Ramos (cell line): Measurements from ENCODE around the gene FFAR2.
"Not testable (repeated sequence)": the region's sequence is repeated elsewhere in the genome, so short reads cannot be mapped to it uniquely, and the experiment has no call there.

Experiments
- in situ Hi-C: fragments of 300-500 bp; cut with MboI; formaldehyde crosslinking; loops from one replicate; pipeline ENCODE4 v1.14.3; 2022; ENCODE audit warnings: low sequenced_read_pairs; ENCODE audit not compliant: unreplicated experiment

The FFAR2 gene

GRCh38 chr19:35447606-35448469 is at the start of gene FFAR2:
FFAR2 (plus strand) TSS chr19:35448257; CDS start chr19:35449715, 1,458 bp downstream.
- in situ Hi-C loops: no loop called here

- in situ Hi-C loops: no loop called here
Measured at GRCh38 chr19:35398570-35398969, 49.5 kb upstream of the FFAR2 start.

GRCh38 chr19:35399231-35399630 is 48.8 kb upstream of the FFAR2 start:
- in situ Hi-C loops: no loop called here

GRCh38 chr19:35399948-35400772 is 47.9 kb upstream of the FFAR2 start:
- in situ Hi-C loops: no loop called here

- in situ Hi-C loops: no loop called here
Measured at GRCh38 chr19:35400773-35401100, 47.3 kb upstream of the FFAR2 start.

GRCh38 chr19:35401416-35401815 is 46.6 kb upstream of the FFAR2 start:
- in situ Hi-C loops: not testable (repeated sequence)

- in situ Hi-C loops: no loop called here
Measured at GRCh38 chr19:35403116-35403760, 44.8 kb upstream of the FFAR2 start.

GRCh38 chr19:35404879-35405622 is 43.0 kb upstream of the FFAR2 start:
- in situ Hi-C loops: no loop called here

- in situ Hi-C loops: no loop called here
Measured at GRCh38 chr19:35407619-35408018, 40.4 kb upstream of the FFAR2 start.

GRCh38 chr19:35408284-35409171 is 39.5 kb upstream of the FFAR2 start:
- in situ Hi-C loops: no loop called here

- in situ Hi-C loops: no loop called here
Measured at GRCh38 chr19:35409191-35409590, 38.9 kb upstream of the FFAR2 start.

GRCh38 chr19:35410487-35410886 is 37.6 kb upstream of the FFAR2 start:
- in situ Hi-C loops: no loop called here

- in situ Hi-C loops: no loop called here
Measured at GRCh38 chr19:35414442-35414841, 33.6 kb upstream of the FFAR2 start.

GRCh38 chr19:35416331-35416730 is 31.7 kb upstream of the FFAR2 start:
- in situ Hi-C loops: no loop called here

GRCh38 chr19:35417278-35417677 is 30.8 kb upstream of the FFAR2 start:
- in situ Hi-C loops: no loop called here

- in situ Hi-C loops: no loop called here
Measured at GRCh38 chr19:35417713-35418534, 30.1 kb upstream of the FFAR2 start.

- in situ Hi-C loops: no loop called here
Measured at GRCh38 chr19:35419046-35419445, 29.0 kb upstream of the FFAR2 start.

GRCh38 chr19:35419805-35420204 is 28.3 kb upstream of the FFAR2 start:
- in situ Hi-C loops: no loop called here
